Measurements from ENCODE around the gene PHF14.
"Not testable (repeated sequence)": the region's sequence is repeated elsewhere in the genome, so short reads cannot be mapped to it uniquely, and the experiment has no call there.

PHF14 gene, protein sequence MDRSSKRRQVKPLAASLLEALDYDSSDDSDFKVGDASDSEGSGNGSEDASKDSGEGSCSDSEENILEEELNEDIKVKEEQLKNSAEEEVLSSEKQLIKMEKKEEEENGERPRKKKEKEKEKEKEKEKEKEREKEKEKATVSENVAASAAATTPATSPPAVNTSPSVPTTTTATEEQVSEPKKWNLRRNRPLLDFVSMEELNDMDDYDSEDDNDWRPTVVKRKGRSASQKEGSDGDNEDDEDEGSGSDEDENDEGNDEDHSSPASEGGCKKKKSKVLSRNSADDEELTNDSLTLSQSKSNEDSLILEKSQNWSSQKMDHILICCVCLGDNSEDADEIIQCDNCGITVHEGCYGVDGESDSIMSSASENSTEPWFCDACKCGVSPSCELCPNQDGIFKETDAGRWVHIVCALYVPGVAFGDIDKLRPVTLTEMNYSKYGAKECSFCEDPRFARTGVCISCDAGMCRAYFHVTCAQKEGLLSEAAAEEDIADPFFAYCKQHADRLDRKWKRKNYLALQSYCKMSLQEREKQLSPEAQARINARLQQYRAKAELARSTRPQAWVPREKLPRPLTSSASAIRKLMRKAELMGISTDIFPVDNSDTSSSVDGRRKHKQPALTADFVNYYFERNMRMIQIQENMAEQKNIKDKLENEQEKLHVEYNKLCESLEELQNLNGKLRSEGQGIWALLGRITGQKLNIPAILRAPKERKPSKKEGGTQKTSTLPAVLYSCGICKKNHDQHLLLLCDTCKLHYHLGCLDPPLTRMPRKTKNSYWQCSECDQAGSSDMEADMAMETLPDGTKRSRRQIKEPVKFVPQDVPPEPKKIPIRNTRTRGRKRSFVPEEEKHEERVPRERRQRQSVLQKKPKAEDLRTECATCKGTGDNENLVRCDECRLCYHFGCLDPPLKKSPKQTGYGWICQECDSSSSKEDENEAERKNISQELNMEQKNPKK

DNA sequence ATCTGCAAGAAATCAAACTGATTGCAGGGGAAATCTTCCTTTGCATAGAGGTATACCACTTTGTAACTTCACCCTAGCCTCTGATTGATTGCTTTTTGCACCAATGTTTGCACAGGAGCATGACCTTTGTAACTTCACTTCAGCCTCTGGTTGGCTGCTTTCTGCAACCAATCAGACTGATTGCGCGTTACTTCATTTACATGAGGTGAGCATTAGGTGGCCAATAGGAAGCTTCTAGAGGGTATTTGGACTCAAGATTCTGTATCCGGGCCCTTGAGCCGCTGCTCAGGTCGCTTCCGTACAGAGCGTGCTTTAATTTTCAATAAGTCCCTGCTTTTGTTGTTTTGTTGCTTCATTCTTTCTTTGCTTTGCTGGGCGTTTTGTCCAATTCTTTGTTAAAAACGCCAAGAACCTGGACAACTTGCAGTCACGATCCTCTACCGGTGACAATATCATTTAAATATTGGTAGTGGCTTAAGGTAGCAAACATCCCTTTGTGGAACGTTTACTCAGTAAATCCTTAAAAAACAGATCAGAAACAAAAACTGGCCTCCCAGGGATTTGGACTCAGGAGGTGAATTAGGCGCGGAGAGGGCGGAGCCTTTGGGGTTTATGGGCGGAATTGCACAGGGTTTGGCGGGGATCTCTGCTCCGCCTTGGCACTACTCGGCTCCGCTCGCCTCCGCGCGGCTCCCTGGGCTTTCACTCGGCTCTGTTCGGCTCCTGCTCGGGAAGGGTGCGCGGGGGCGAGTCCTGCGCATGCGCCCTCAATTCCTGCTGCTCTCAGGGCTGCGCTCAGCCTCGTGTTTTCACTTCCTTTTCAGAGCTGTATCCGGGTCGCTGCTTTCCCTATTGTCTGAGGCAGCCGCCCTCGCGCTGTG lies at the start of gene PHF14:
Gene PHF14 (plus strand): TSS at position 812 of the 881 bp plus-strand sequence. CDS start 452 bp downstream, outside the sequence.
- peak; percentile 99 for DNase-seq

DNA sequence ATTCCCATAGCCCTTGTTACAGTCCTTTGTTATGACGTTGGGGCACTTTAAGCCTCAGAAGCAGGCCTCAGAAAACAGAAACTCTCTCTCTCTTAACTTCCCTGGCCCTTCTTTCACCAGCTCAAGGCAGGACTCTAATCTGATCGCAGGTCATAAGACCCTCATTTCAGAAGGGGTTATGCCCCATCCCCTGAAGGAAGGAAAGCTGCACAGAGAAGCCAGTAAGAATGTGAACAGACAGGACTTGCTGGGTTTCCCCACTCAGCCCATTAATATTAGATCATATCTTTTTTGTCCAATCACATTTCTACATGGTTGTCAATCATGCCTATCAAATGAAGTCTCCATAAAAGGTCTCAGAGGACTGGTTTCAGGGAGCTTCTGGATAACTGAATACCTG lies 49.3 kb upstream of the PHF14 start:
- no peak for DNase-seq

DNA sequence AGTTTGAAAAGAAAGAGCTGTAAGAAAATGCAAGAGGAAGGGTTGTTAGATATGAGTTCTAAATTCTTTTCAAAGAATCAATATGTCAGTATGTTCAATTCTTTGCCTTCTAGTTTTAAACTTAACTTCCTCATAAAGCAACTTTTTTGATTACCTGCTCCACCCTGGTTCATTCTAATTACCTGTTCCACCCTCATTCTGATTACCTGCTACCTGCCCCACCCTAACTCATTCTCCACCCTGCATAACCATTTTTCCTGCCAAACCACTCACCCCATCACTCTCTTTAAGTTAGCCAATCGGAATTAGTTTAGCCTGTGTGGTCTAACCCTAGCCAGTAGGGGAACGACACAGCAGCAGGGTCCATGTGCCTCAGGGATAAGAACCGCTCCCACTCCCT lies 45.5 kb upstream of the PHF14 start:
- DNase-seq, result not testable (repeated sequence)

- DNase-seq, result no peak
Observed at GRCh38 chr7:10930551-10930950, 43.1 kb upstream of the PHF14 start.

DNA sequence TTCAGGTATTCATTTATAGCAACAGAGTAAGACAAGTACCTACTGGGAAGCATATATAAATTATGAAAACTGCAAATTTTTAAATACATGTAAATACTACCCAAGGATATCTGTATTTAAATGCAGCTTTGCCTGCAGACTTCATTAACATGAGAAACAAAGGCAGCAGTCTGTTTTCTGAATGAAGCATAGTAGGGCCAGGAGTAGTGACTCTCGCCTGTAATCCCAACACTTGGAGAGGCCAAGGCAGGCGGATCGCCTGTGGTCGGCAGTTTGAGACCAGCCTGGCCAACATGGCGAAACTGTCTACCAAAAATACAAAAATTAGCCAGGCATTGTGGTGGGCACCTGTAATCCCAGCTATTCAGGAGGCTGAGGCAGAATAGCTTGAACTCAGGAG lies 42.5 kb upstream of the PHF14 start:
- DNase-seq, result no peak

- DNase-seq, result no peak
Observed at GRCh38 chr7:10934292-10934691, 39.4 kb upstream of the PHF14 start.

GRCh38 chr7:10939237-10939910 lies 34.3 kb upstream of the PHF14 start:
- no peak for DNase-seq

DNA sequence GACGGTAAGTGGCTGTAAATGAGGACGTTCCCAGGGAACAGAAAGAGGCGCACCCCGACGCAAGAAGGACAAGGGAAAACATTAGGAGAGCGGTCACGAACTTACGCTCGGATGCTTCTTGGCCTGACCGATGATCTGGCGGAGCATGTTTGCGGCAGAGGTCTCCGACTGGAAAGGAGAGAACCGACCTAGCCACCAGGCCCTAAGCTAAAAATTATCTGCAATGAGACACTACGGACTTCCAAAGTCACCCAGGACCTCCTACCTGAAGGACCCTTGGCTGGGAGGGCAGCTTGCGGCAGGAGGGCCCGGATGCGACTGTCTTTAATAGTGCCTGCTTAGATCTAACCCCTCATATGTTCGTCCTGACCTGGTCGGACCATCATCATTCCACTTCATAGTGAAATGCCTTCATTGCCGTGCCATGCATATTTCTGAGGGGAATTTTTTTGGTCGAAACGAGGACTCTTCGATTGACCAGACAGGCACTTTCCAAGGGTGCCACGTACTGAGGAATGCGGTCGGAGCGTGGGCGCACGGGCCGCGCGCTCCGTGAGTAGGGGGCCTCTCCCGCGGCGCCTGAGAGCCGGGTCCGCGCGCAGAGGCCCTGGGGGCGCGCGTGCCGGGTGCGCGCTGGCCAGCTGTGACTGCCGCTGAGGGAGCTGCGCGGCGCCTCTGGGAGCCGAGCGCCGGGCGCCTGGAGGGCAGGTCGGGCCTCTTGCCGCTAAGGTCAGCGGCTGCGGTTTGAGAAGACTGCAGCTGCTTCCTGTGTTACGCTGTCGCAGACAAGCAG lies 33.6 kb upstream of the PHF14 start:
- peak; percentile 97 for DNase-seq

- DNase-seq, result no peak
Observed at GRCh38 chr7:10940704-10941355, 32.8 kb upstream of the PHF14 start.

DNA sequence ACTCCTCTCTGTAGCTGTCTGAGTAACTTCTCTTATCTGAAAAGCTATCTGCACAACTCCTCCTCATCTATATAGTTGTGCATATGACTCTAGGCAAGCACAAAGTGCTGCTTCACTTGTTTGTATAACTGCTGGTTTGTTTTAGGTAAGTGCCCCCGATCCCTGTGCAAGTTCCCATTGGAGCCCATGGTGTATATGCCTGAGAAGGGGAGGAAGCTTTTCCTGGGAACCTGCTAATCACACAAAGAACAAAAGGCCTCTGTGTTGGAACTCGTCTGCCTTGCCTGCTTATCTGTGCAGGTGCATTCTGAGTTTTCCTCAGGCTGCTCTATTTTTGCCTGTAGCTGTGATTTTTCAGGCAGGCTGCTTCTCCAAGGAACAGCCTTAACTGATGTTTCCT lies 23.2 kb upstream of the PHF14 start:
- DNase-seq, result no peak

- DNase-seq, result not testable (repeated sequence)
Observed at GRCh38 chr7:10950974-10951578, 22.6 kb upstream of the PHF14 start.

DNA sequence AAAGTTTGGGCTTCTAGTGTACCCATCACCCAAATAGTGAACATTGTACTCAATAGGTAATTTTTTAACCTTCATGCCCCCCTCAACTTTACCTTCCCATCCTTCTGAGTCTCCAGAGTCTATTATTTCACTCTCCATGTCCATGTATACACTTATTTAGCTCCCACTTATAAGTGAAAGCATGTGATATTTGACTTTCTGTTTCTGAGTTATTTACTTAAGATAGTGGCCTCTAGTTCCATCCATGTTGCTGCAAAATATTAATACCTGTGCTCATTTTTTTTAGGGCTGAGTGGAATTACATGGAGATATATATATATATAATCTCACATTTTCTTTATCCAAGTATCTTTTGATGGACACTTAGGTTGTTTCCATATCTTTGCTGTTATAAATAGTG lies 21.1 kb upstream of the PHF14 start:
- no peak for DNase-seq

GRCh38 chr7:10953078-10953750 lies 20.5 kb upstream of the PHF14 start:
- DNase-seq, result not testable (repeated sequence)

- DNase-seq, result no peak
Observed at GRCh38 chr7:10956528-10956927, 17.1 kb upstream of the PHF14 start.

- not testable (repeated sequence) for DNase-seq
Observed at GRCh38 chr7:10960242-10960641, 13.4 kb upstream of the PHF14 start.

DNA sequence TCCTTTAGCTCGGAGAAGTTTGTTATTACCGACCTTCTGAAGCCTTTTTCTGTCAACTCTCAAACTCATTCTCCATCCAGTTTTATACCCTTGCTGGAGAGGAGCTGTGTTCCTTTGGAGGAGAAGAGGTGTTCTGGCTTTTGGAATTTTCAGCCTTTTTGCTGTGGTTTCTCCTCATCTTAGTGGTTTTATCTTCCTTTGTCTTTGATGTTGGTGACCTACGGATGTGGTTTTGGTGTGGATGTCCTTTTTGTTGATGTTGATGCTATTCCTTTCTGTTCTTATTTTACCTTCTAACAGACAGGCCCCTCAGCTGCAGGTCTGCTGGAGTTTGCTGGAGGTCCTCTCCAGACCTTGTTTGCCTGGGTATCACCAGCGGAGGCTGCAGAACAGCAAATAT lies 8.7 kb upstream of the PHF14 start:
- not testable (repeated sequence) for DNase-seq

DNA sequence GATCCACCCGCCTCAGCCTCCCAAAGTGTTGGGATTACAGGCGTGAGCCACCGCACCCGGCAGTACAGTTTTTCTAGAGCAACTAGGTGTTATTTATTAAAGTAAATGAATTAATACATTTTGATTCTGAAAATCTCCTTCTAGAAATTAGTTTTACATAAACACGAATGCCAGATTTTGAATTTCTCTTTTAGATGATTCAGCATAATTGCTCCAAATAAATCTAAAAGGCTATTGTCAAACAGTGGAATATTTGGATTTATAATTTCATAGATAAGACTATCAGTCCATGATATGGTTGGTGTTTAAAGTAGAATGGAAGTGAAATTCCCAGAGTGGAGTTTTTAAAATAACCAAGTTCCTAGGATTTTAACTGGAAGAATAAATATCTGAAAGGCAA lies 1.5 kb upstream of the PHF14 start:
- DNase-seq, result no peak

DNA sequence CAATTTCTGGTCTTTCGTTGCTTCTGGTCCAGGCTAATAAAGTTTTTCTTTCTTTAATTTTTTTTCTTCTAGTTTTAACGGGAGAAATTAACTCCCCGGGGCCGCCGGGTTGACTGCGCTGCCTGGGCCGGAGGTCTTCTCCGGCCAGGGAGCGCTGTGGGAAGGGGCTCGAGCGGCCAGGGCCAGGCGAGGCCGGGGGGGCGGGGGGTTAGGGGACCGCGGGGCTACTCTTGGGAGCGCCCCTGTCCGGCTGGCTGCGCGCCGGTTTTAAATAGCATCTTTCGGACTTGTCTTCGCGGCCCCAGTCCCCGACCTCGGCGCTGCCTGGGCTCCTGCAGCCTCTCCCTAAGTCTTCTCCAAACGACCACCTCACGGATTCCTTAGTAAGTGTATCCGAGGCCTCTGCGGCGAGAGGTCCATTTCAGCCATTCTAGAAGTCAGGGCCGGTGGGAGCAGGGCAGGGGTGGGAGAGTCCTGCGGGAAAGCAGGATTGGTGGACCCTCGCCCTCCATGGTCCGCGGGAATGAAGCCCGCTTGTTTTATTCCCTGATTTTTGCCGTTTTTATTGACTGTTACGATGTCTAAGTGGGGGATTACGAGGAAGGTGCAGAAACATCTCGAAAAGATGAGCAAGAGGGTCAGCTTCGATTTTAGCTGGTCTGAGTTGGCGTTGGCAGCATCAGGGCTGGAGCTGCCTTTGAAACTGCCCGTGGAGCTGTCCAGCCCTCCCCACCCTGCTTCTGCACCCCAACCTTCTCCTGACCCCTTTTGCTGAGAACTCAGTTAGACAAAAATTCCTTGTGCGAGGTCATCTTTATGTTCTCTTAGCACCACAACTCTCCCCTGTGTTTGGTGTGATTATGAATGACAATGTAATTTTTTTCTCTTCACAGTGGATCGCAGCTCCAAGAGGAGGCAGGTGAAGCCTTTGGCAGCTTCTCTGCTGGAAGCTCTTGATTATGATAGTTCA lies 555 bp downstream of the PHF14 start:
- peak; percentile 20 for DNase-seq
